Smooth muscle cell (in vitro differentiated cells): Measurements from ENCODE around the gene PTPN20. TPM values are rescaled to one million over a fixed set of nuclear protein-coding genes. Genes with fewer than 3 reads are reported as not detected.

Source experiments
- DNase-seq: peaks from one replicate; lab custom pipeline; 2025; ENCODE audit not compliant: unreplicated experiment; lab: John Stamatoyannopoulos, UW
- H2AFZ ChIP-seq: fragments of 200-600 bp; sonication (generic); 2 replicates; pipeline ENCODE4 v1.6.0; 2016; ENCODE audit warnings: antibody characterized with exemption, low read depth, mild to moderate bottlenecking
- H3F3A ChIP-seq: fragments of 200-600 bp; sonication (generic); 2 replicates; pipeline ENCODE4 v1.6.0; 2017; ENCODE audit warnings: antibody characterized with exemption, low read depth
- H3K27ac ChIP-seq: fragments of 200-600 bp; sonication (generic); 2 replicates; pipeline ENCODE4 v1.5.1; 2016; ENCODE audit warnings: low read depth, mild to moderate bottlenecking
- H3K27me3 ChIP-seq: fragments of 200-600 bp; sonication (generic); 2 replicates; pipeline ENCODE4 v1.6.1; 2016; ENCODE audit warnings: low read depth, mild to moderate bottlenecking
- H3K36me3 ChIP-seq: fragments of 200-600 bp; sonication (generic); 2 replicates; pipeline ENCODE4 v1.5.1; 2016; ENCODE audit warnings: low read depth
- H3K4me1 ChIP-seq: fragments of 200-600 bp; sonication (generic); 2 replicates; pipeline ENCODE4 v1.5.1; 2016; ENCODE audit warnings: low read depth
- H3K4me2 ChIP-seq: fragments of 200-600 bp; sonication (generic); 2 replicates; pipeline ENCODE4 v1.6.0; 2016; ENCODE audit warnings: mild to moderate bottlenecking
- H3K4me3 ChIP-seq: fragments of 200-600 bp; sonication (generic); 2 replicates; pipeline ENCODE4 v1.5.1; 2016; ENCODE audit warnings: mild to moderate bottlenecking
- H3K79me2 ChIP-seq: fragments of 200-600 bp; sonication (generic); 2 replicates; pipeline ENCODE4 v1.6.0; 2016; ENCODE audit warnings: low read depth, mild to moderate bottlenecking
- H3K9ac ChIP-seq: fragments of 200-600 bp; sonication (generic); 2 replicates; pipeline ENCODE4 v1.6.0; 2016; ENCODE audit warnings: low read depth
- H3K9me3 ChIP-seq: fragments of 200-600 bp; sonication (generic); replicated peaks from 2 replicates; pipeline ENCODE4 v1.5.1; 2016; ENCODE audit warnings: low read depth
- H4K20me1 ChIP-seq: fragments of 200-600 bp; sonication (generic); 2 replicates; pipeline ENCODE4 v1.6.0; 2016; ENCODE audit warnings: low read depth
- CTCF ChIP-seq: fragments of 200-600 bp; sonication (generic); IDR thresholded peaks from 2 replicates; pipeline ENCODE4 v1.5.1; 2017; ENCODE audit warnings: borderline replicate concordance, mild to moderate bottlenecking, antibody characterized with exemption; ENCODE audit not compliant: insufficient read depth, poor library complexity, severe bottlenecking
- WGBS: methylation state at CpG from one replicate; pipeline ENCODE4 v1.1.7; 2016; ENCODE audit warnings: low lambda C conversion rate; 5-methylcytosine and 5-hydroxymethylcytosine counted together
- polyA plus RNA-seq: library from polyadenylated mRNA; unstranded; fragments of >200 nt; fragmentation: Nextera tagmentation; extraction: Ambion mirVana; gene quantifications from 2 replicates; pipeline ENCODE4 v1.2.1, GENCODE V29; 2016
- total RNA-seq: library from RNA; depleted of rRNA; stranded (reverse); fragments of >200 nt; gene quantifications from 2 replicates; pipeline ENCODE4 v1.2.3, GENCODE V29; 2014

The PTPN20 gene
- total and polyA plus RNA-seq, 2 experiments from 2014 or later: not detected

GRCh38 chr10:47021850-47022249, 110.6 kb downstream of the PTPN20 start:
- no peaks in the 10 kb centered on the region for H3K27me3 ChIP-seq
- H3K4me2 ChIP-seq: no peak overlapping the region
- H3K79me2 ChIP-seq: no peaks in the 10 kb centered on the region
- no peak for DNase-seq
- no peaks in the 10 kb centered on the region for H3K4me1 ChIP-seq
- H3K36me3 ChIP-seq: no peaks in the 10 kb centered on the region
- H3F3A ChIP-seq: no peaks in the 10 kb centered on the region
- no peak overlapping the region for H2AFZ ChIP-seq
- H3K9ac ChIP-seq: no peak overlapping the region
- no peaks in the 10 kb centered on the region for H4K20me1 ChIP-seq
- H3K27ac ChIP-seq: no peak overlapping the region
- no peak for TF ChIP-seq CTCF
- no peaks in the 10 kb centered on the region for H3K9me3 ChIP-seq
- H3K4me3 ChIP-seq: no peak overlapping the region
- WGBS: 92% methylated on average over 6 of the region's 6 CpGs

DNA sequence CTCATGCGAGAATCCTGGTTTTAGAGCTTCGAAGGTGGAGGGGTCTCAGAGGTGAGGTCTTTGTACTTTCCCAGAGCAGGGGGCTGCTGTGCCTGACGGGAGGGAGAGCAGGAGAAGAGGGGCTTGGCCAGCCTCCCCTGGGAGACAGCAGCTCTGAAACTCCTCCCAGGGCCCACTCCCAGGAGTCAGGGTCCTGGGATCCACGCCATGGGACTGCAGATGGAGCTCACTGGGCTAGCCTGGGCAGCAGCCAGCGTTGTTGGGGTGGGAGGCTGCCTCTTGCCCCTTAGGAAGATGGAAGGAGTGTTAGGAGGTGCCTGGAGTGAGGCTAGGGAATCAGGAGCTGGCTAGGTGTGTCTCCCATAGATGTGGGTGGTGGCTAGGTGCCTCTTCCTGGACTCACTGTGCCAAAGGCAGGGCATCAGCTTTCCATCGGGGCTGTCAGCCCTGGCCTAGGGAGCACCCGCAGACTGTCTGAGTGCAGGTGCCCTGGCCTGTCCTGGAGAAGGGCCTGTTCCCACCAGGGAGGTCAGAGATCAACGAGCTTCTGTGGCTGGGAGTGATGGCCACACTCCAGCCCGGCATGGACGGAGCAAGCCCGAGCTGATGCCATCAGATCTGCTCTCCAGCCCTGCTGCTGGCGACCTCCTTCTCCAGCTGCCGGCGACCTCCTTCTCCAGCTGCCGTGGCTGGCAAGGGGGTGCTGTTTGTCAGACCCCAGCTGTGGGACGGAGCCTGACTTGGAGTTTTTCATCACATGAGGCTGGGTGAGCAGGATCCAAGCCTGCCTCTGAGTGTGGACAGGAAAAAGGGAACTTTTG, 111.3 kb downstream of the PTPN20 start:
- Histone ChIP-seq H3K9ac (no peak overlapping the region), H3K27ac (no peak overlapping the region), H3K4me3 (no peak overlapping the region), H3K4me1 (no peaks in the 10 kb centered on the region), H3F3A (no peaks in the 10 kb centered on the region), H4K20me1 (no peaks in the 10 kb centered on the region), H3K9me3 (no peaks in the 10 kb centered on the region), H3K27me3 (no peaks in the 10 kb centered on the region), H3K79me2 (no peaks in the 10 kb centered on the region), H3K4me2 (no peak overlapping the region), H3K36me3 (no peaks in the 10 kb centered on the region), H2AFZ (no peak overlapping the region)
- 94% methylated on average over 16 of the region's 16 CpGs for WGBS
- no peak for TF ChIP-seq CTCF
- DNase-seq: no peak

DNA sequence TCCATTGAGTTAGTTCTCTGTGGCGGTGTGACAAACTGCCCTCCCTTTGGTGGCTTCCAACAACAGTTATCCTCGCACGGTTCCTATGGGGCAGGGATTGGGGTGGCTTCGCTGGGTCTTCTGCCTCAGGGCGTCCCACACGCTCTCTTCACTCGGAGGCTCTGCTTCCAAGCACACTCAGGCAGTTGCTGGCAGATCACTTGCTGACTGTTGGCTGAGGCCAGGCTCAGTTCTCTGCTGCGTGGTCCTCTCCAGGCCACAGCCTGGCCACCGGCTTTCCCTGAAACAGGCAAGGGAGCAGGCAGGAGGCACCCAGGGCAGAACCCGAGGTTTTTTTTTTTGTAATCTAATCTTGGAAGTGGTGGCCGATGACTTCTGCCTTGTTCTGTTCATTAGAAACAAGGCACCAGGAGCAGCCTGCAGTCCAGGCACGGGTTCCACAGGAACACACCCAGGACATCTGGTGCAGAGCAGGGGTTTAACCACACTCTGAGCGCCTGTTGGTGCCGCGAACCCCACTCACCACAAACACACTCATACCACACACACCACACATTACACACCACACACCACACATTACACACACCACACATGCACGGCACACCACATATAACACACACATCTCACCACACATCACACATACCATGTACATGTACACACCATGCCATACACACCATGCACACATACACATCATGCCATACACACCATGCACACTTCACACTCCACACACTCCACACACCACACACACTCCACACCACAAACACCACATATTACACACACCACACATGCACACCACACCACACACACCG, 112.2 kb downstream of the PTPN20 start:
- Histone ChIP-seq H3K27ac (no peak overlapping the region), H3K79me2 (no peaks in the 10 kb centered on the region), H3K9me3 (no peaks in the 10 kb centered on the region), H3K9ac (no peak overlapping the region), H3K4me2 (no peak overlapping the region), H3F3A (no peaks in the 10 kb centered on the region), H3K27me3 (no peaks in the 10 kb centered on the region), H3K4me1 (no peaks in the 10 kb centered on the region), H4K20me1 (no peaks in the 10 kb centered on the region), H2AFZ (no peak overlapping the region), H3K36me3 (no peaks in the 10 kb centered on the region), H3K4me3 (no peak overlapping the region)
- TF ChIP-seq CTCF: no peak
- WGBS: 78% methylated on average over 13 of the region's 17 CpGs
- DNase-seq: no peak
